Activated T-cell treated with anti-CD3 and anti-CD28 coated beads, Interleukin-2, amount 50 U/mL, for 24 hours (primary cell): ENCODE data around the gene WNT7A.
"Not testable (repeated sequence)": the region's sequence is repeated elsewhere in the genome, so short reads cannot be mapped to it uniquely, and the experiment has no call there.

Experiments
- DNase-seq: peaks from one replicate; pipeline ENCODE4 v3.0.0-alpha.2; 2020
- H3K27ac Mint-ChIP-seq: 2 replicates; pipeline ENCODE4 v1.8.0; 2020; ENCODE audit warnings: mild to moderate bottlenecking, mixed read lengths
- H3K27me3 Mint-ChIP-seq: 2 replicates; pipeline ENCODE4 v1.8.0; 2020; ENCODE audit warnings: mixed read lengths
- H3K36me3 Mint-ChIP-seq: 2 replicates; pipeline ENCODE4 v1.8.0; 2020; ENCODE audit warnings: low read depth, mixed read lengths
- H3K4me1 Mint-ChIP-seq: 2 replicates; pipeline ENCODE4 v1.8.0; 2020; ENCODE audit warnings: low read depth, mixed read lengths
- H3K4me3 Mint-ChIP-seq: 2 replicates; pipeline ENCODE4 v1.8.0; 2020; ENCODE audit warnings: mild to moderate bottlenecking, moderate library complexity, mixed read lengths
- H3K9me3 Mint-ChIP-seq: 2 replicates; pipeline ENCODE4 v1.8.0; 2020; ENCODE audit warnings: mixed read lengths

WNT7A gene

GRCh38 chr3:13863382-13863952, 16.4 kb downstream of the WNT7A start:
- Mint-ChIP-seq H3K27ac (no peak overlapping the region), H3K36me3 (no peaks in the 10 kb centered on the region), H3K4me3 (no peak overlapping the region), H3K9me3 (no peaks in the 10 kb centered on the region), H3K4me1 (peaks cover 33% of the 10 kb centered on the region), H3K27me3 (peaks cover 4% of the 10 kb centered on the region)
- no peak for DNase-seq

- H3K36me3 Mint-ChIP-seq, result no peaks in the 10 kb centered on the region
- H3K4me3 Mint-ChIP-seq, result no peak overlapping the region
- peaks cover 14% of the 10 kb centered on the region for H3K4me1 Mint-ChIP-seq
- H3K27me3 Mint-ChIP-seq, result peaks cover 6% of the 10 kb centered on the region
- no peak for DNase-seq
- no peaks in the 10 kb centered on the region for H3K9me3 Mint-ChIP-seq
- no peak overlapping the region for H3K27ac Mint-ChIP-seq
Measured at GRCh38 chr3:13861461-13861860, 18.4 kb downstream of the WNT7A start.

- Mint-ChIP-seq H3K9me3 (no peaks in the 10 kb centered on the region), H3K27ac (no peak overlapping the region), H3K4me3 (no peak overlapping the region), H3K36me3 (no peaks in the 10 kb centered on the region), H3K4me1 (no peaks in the 10 kb centered on the region), H3K27me3 (peaks cover 6% of the 10 kb centered on the region)
- DNase-seq, result no peak
Measured at GRCh38 chr3:13860001-13860400, 19.9 kb downstream of the WNT7A start.

GRCh38 chr3:13858768-13859520, 20.9 kb downstream of the WNT7A start:
- Mint-ChIP-seq H3K27ac (no peak overlapping the region), H3K27me3 (peaks cover 6% of the 10 kb centered on the region)

GRCh38 chr3:13857702-13858380, 22.0 kb downstream of the WNT7A start:
- Mint-ChIP-seq H3K9me3 (no peaks in the 10 kb centered on the region), H3K27ac (no peak overlapping the region), H3K4me1 (peaks cover 9% of the 10 kb centered on the region), H3K4me3 (no peak overlapping the region), H3K27me3 (peaks cover 6% of the 10 kb centered on the region), H3K36me3 (no peaks in the 10 kb centered on the region)
- no peak for DNase-seq

More at GRCh38 chr3:13858768-13859520, 20.9 kb downstream of the WNT7A start:
- Mint-ChIP-seq H3K4me3 (no peak overlapping the region), H3K36me3 (no peaks in the 10 kb centered on the region), H3K4me1 (peaks cover under 1% of the 10 kb centered on the region), H3K9me3 (no peaks in the 10 kb centered on the region)
- no peak for DNase-seq

- H3K4me1 Mint-ChIP-seq, result peaks cover 12% of the 10 kb centered on the region
- H3K27ac Mint-ChIP-seq, H3K27me3 Mint-ChIP-seq, H3K9me3 Mint-ChIP-seq, H3K36me3 Mint-ChIP-seq, DNase-seq, H3K4me3 Mint-ChIP-seq: not testable (repeated sequence)
Measured at GRCh38 chr3:13856628-13857027, 23.2 kb downstream of the WNT7A start.

GRCh38 chr3:13856006-13856405, 23.9 kb downstream of the WNT7A start:
- Mint-ChIP-seq H3K4me3 (no peak overlapping the region), H3K9me3 (no peaks in the 10 kb centered on the region), H3K27me3 (peaks cover 2% of the 10 kb centered on the region), H3K36me3 (no peaks in the 10 kb centered on the region), H3K4me1 (peaks cover 14% of the 10 kb centered on the region), H3K27ac (no peak overlapping the region)
- DNase-seq, result no peak

GRCh38 chr3:13854492-13854891, 25.4 kb downstream of the WNT7A start:
- peaks cover 14% of the 10 kb centered on the region for H3K4me1 Mint-ChIP-seq
- H3K27ac Mint-ChIP-seq, result no peak overlapping the region
- H3K27me3 Mint-ChIP-seq, result peaks cover 2% of the 10 kb centered on the region
- no peaks in the 10 kb centered on the region for H3K36me3 Mint-ChIP-seq
- no peaks in the 10 kb centered on the region for H3K9me3 Mint-ChIP-seq
- DNase-seq, result no peak
- no peak overlapping the region for H3K4me3 Mint-ChIP-seq

GRCh38 chr3:13853978-13854296, 25.9 kb downstream of the WNT7A start:
- no peaks in the 10 kb centered on the region for H3K36me3 Mint-ChIP-seq
- H3K27ac Mint-ChIP-seq, result no peak overlapping the region
- H3K4me1 Mint-ChIP-seq, result peaks cover 14% of the 10 kb centered on the region
- no peaks in the 10 kb centered on the region for H3K9me3 Mint-ChIP-seq
- no peak for DNase-seq
- H3K4me3 Mint-ChIP-seq, result no peak overlapping the region
- H3K27me3 Mint-ChIP-seq, result peaks cover 2% of the 10 kb centered on the region

- no peaks in the 10 kb centered on the region for H3K36me3 Mint-ChIP-seq
- no peaks in the 10 kb centered on the region for H3K9me3 Mint-ChIP-seq
- H3K27me3 Mint-ChIP-seq, result peaks cover 2% of the 10 kb centered on the region
Measured at GRCh38 chr3:13853256-13853977, 26.5 kb downstream of the WNT7A start.

GRCh38 chr3:13852638-13853009, 27.2 kb downstream of the WNT7A start:
- Mint-ChIP-seq H3K27ac (peak overlapping the region; percentile 61), H3K9me3 (no peaks in the 10 kb centered on the region), H3K36me3 (no peaks in the 10 kb centered on the region), H3K4me1 (peaks cover 14% of the 10 kb centered on the region), H3K4me3 (no peak overlapping the region), H3K27me3 (peaks cover 2% of the 10 kb centered on the region)
- no peak for DNase-seq

More at GRCh38 chr3:13853256-13853977, 26.5 kb downstream of the WNT7A start:
- DNase-seq, result no peak
- Mint-ChIP-seq H3K27ac (peak overlapping the region; percentile 61), H3K4me3 (no peak overlapping the region), H3K4me1 (peaks cover 14% of the 10 kb centered on the region)

- Mint-ChIP-seq H3K4me1 (peaks cover 14% of the 10 kb centered on the region), H3K36me3 (no peaks in the 10 kb centered on the region), H3K9me3 (no peaks in the 10 kb centered on the region), H3K27me3 (no peaks in the 10 kb centered on the region), H3K27ac (no peak overlapping the region), H3K4me3 (no peak overlapping the region)
- DNase-seq, result no peak
Measured at GRCh38 chr3:13851997-13852637, 27.8 kb downstream of the WNT7A start.

- no peak for DNase-seq
- peaks cover 14% of the 10 kb centered on the region for H3K4me1 Mint-ChIP-seq
- no peak overlapping the region for H3K4me3 Mint-ChIP-seq
- H3K36me3 Mint-ChIP-seq, result no peaks in the 10 kb centered on the region
- H3K27ac Mint-ChIP-seq, result no peak overlapping the region
- no peaks in the 10 kb centered on the region for H3K9me3 Mint-ChIP-seq
- H3K27me3 Mint-ChIP-seq, result no peaks in the 10 kb centered on the region
Measured at GRCh38 chr3:13851091-13851849, 28.6 kb downstream of the WNT7A start.
